HEK293 (cell line): ENCODE measurements around the gene GEMIN7.
A peak's percentile ranks its signal among the peaks of the same experiment; 100 is the strongest.

Experiments
- BCL11B ChIP-seq: fragments of 450-650 bp; formaldehyde crosslinking; IDR thresholded peaks from 2 replicates; pipeline ENCODE4 v1.5.1; 2016; ENCODE audit warnings: low read depth, missing biosample characterization, missing genetic modification characterization
- HOXD13 ChIP-seq: sonication (generic); formaldehyde crosslinking; IDR thresholded peaks from 2 replicates; pipeline ENCODE4 v1.8.0; 2022; ENCODE audit warnings: missing genetic modification reagents, borderline replicate concordance
- KLF8 ChIP-seq: fragments of 450-650 bp; formaldehyde crosslinking; IDR thresholded peaks from 2 replicates; pipeline ENCODE4 v1.5.1; 2016; ENCODE audit warnings: missing biosample characterization, missing genetic modification characterization
- PRDM1 ChIP-seq: fragments of 450-650 bp; formaldehyde crosslinking; IDR thresholded peaks from 2 replicates; pipeline ENCODE4; 2016; ENCODE audit warnings: missing biosample characterization, missing genetic modification characterization
- SCRT2 ChIP-seq: fragments of 450-650 bp; formaldehyde crosslinking; IDR thresholded peaks from 2 replicates; pipeline ENCODE4 v1.5.1; 2016; ENCODE audit warnings: missing biosample characterization, missing genetic modification characterization
- TCF7L2 ChIP-seq: IDR thresholded peaks from 2 replicates; pipeline ENCODE4 v1.6.1; 2011; ENCODE audit warnings: low read depth, mild to moderate bottlenecking, inconsistent platforms, low read length, moderate library complexity, borderline replicate concordance
- YY1 ChIP-seq: fragments of 450-650 bp; formaldehyde crosslinking; IDR thresholded peaks from 2 replicates; pipeline ENCODE4 v1.5.1; 2018; ENCODE audit warnings: missing biosample characterization, missing genetic modification characterization
- YY2 ChIP-seq: fragments of 450-650 bp; formaldehyde crosslinking; IDR thresholded peaks from 2 replicates; pipeline ENCODE4 v1.5.1; 2016; ENCODE audit warnings: missing biosample characterization, missing genetic modification characterization
- ZBTB48 ChIP-seq: fragments of 450-650 bp; formaldehyde crosslinking; IDR thresholded peaks from 2 replicates; pipeline ENCODE4 v1.5.1; 2016; ENCODE audit warnings: missing biosample characterization, missing genetic modification characterization
- ZBTB7A ChIP-seq: fragments of 450-650 bp; formaldehyde crosslinking; IDR thresholded peaks from 2 replicates; pipeline ENCODE4 v1.5.1; 2016; ENCODE audit warnings: low read depth, missing biosample characterization, missing genetic modification characterization
- ZFP3 ChIP-seq: fragments of 450-650 bp; formaldehyde crosslinking; IDR thresholded peaks from 2 replicates; pipeline ENCODE4 v1.5.1; 2016; ENCODE audit warnings: low read depth, missing biosample characterization, missing genetic modification characterization
- ZNF223 ChIP-seq: fragments of 450-650 bp; formaldehyde crosslinking; IDR thresholded peaks from 2 replicates; pipeline ENCODE4 v1.5.1; 2016; ENCODE audit warnings: missing biosample characterization, missing genetic modification characterization
- ZNF302 ChIP-seq: fragments of 450-650 bp; formaldehyde crosslinking; IDR thresholded peaks from 2 replicates; pipeline ENCODE4 v1.5.1; 2016; ENCODE audit warnings: missing biosample characterization, missing genetic modification characterization, low read depth
- ZNF366 ChIP-seq: fragments of 450-650 bp; formaldehyde crosslinking; conservative IDR thresholded peaks from 2 replicates; pipeline ENCODE4 v1.5.1; 2016; ENCODE audit warnings: missing biosample characterization, missing genetic modification characterization
- ZNF391 ChIP-seq: fragments of 450-650 bp; formaldehyde crosslinking; IDR thresholded peaks from 2 replicates; pipeline ENCODE4 v1.5.1; 2016; ENCODE audit warnings: low read depth, missing biosample characterization, missing genetic modification characterization, borderline replicate concordance
- ZNF473 ChIP-seq: fragments of 450-650 bp; formaldehyde crosslinking; IDR thresholded peaks from 2 replicates; pipeline ENCODE4 v1.5.1; 2017; ENCODE audit warnings: missing biosample characterization, missing genetic modification characterization
- ZNF610 ChIP-seq: fragments of 450-650 bp; formaldehyde crosslinking; IDR thresholded peaks from 2 replicates; pipeline ENCODE4 v1.5.1; 2016; ENCODE audit warnings: missing biosample characterization, missing genetic modification characterization, borderline replicate concordance
- ZNF621 ChIP-seq: fragments of 450-650 bp; formaldehyde crosslinking; IDR thresholded peaks from 2 replicates; pipeline ENCODE4 v1.5.1; 2017; ENCODE audit warnings: missing biosample characterization, missing genetic modification characterization
- ZNF791 ChIP-seq: fragments of 450-650 bp; formaldehyde crosslinking; IDR thresholded peaks from 2 replicates; pipeline ENCODE4 v1.5.1; 2016; ENCODE audit warnings: missing biosample characterization, missing genetic modification characterization
- ZSCAN16 ChIP-seq: fragments of 450-650 bp; formaldehyde crosslinking; IDR thresholded peaks from 2 replicates; pipeline ENCODE4 v1.5.1; 2016; ENCODE audit warnings: missing biosample characterization, missing genetic modification characterization
- TF ChIP-seq, protein P1 (sequence below): fragments of 450-650 bp; IDR thresholded peaks from 2 replicates; pipeline ENCODE4 v1.5.1; 2018; ENCODE audit warnings: missing biosample characterization, mild to moderate bottlenecking, missing genetic modification characterization
- TF ChIP-seq, protein P2 (sequence below): fragments of 450-650 bp; formaldehyde crosslinking; optimal IDR thresholded peaks from 2 replicates; pipeline ENCODE3; 2016; ENCODE audit warnings: missing biosample characterization, mild to moderate bottlenecking, missing genetic modification characterization
- TF ChIP-seq, protein P3 (sequence below): fragments of 450-650 bp; formaldehyde crosslinking; IDR thresholded peaks from 2 replicates; pipeline ENCODE4 v1.5.1; 2017; ENCODE audit warnings: missing biosample characterization, missing genetic modification characterization
- TF ChIP-seq, protein P4 (sequence below): fragments of 450-650 bp; formaldehyde crosslinking; IDR thresholded peaks from 2 replicates; pipeline ENCODE4 v1.5.1; 2016; ENCODE audit warnings: missing biosample characterization, missing genetic modification characterization
- TF ChIP-seq, protein P5 (sequence below): fragments of 450-650 bp; formaldehyde crosslinking; IDR thresholded peaks from 2 replicates; pipeline ENCODE4 v1.5.1; 2017; ENCODE audit warnings: missing biosample characterization, mild to moderate bottlenecking, missing genetic modification characterization, moderate library complexity
- TF ChIP-seq, protein P6 (sequence below): fragments of 450-650 bp; formaldehyde crosslinking; IDR thresholded peaks from 2 replicates; pipeline ENCODE4 v1.5.1; 2016; ENCODE audit warnings: missing biosample characterization, missing genetic modification characterization, borderline replicate concordance
- TF ChIP-seq, protein P7 (sequence below): fragments of 450-650 bp; formaldehyde crosslinking; IDR thresholded peaks from 2 replicates; pipeline ENCODE4 v1.5.1; 2016; ENCODE audit warnings: missing biosample characterization, missing genetic modification characterization

The GEMIN7 gene

DNA sequence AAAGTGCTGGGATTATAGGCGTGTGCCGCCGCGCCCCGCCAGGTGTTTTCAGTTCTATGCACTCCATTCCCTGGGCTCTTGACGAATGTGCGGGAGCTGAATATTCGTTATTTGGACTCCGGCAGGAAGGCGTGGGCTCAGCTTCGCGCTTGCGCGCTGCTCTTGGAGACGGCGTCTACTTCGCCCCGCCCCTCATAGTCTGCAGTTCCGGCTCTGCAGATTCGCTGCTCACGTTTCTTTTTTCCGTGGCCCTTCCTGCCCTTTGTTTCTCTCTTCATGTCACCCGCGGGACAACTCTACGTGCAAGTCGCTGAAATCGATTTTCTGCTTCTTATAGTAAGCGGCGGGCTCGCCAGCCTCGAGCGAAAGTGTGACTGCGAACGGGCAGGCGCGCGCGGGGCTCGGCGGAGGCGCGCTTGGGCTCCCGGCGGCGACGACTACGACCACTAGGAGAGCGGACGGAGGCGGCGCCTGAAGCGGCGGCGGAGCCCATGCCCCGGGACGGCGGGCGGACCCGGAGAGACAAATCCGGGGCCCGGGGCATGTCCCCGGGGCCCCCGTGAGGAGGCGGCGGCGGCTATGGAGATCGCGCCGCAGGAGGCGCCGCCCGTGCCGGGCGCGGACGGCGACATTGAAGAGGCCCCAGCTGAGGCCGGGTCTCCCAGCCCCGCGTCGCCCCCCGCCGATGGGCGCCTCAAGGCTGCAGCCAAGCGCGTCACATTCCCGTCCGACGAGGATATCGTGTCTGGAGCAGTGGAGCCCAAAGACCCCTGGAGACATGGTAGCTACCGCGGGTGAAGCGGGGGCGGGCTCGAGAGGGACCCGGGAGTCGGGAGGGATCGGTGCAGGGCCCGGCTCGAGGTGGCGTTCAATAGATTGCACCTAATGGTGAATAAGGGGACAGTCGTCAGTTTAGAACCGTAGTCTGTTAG lies 14.0 kb downstream of the GEMIN7 start, which contains the start of gene PPP1R37 (continued):
- TF ChIP-seq ZNF391 (peak; percentile 70; the same call in 1 of the 2 replicates), HOXD13 (CRISPR knock-in tag) (no peak; the same call in 1 of the 2 replicates), ZNF791 (no peak), ZNF366 (tag by site-specific recombination) (peak; percentile 75), ZFP3 (tag by site-specific recombination) (no peak), ZNF302 (tag by site-specific recombination) (no peak), YY1 (tag by site-specific recombination) (peak; percentile 75; the same call in 1 of the 2 replicates), BCL11B (tag by site-specific recombination) (no peak), PRDM1 (tag by site-specific recombination) (peak; percentile 40; the same call in 1 of the 2 replicates), ZNF610 (tag by site-specific recombination) (peak; percentile 55), ZNF223 (no peak), KLF8 (tag by site-specific recombination) (peak; percentile 99), YY2 (tag by site-specific recombination) (peak; percentile 83), TCF7L2 (no peak), ZBTB7A (tag by site-specific recombination) (peak; percentile 90), ZNF473 (tag by site-specific recombination) (no peak), ZSCAN16 (tag by site-specific recombination) (no peak), ZNF621 (no peak), SCRT2 (tag by site-specific recombination) (peak; percentile 37; the same call in 1 of the 2 replicates), ZBTB48 (tag by site-specific recombination) (no peak; the same call in 1 of the 2 replicates)
- TF ChIP-seq, protein P1, sequence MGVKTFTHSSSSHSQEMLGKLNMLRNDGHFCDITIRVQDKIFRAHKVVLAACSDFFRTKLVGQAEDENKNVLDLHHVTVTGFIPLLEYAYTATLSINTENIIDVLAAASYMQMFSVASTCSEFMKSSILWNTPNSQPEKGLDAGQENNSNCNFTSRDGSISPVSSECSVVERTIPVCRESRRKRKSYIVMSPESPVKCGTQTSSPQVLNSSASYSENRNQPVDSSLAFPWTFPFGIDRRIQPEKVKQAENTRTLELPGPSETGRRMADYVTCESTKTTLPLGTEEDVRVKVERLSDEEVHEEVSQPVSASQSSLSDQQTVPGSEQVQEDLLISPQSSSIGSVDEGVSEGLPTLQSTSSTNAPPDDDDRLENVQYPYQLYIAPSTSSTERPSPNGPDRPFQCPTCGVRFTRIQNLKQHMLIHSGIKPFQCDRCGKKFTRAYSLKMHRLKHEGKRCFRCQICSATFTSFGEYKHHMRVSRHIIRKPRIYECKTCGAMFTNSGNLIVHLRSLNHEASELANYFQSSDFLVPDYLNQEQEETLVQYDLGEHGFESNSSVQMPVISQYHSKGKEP (tag by site-specific recombination) = no peak
- TF ChIP-seq, protein P2, sequence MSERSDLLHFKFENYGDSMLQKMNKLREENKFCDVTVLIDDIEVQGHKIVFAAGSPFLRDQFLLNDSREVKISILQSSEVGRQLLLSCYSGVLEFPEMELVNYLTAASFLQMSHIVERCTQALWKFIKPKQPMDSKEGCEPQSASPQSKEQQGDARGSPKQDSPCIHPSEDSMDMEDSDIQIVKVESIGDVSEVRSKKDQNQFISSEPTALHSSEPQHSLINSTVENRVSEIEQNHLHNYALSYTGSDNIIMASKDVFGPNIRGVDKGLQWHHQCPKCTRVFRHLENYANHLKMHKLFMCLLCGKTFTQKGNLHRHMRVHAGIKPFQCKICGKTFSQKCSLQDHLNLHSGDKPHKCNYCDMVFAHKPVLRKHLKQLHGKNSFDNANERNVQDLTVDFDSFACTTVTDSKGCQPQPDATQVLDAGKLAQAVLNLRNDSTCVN (tag by site-specific recombination) = peak; percentile 99
- TF ChIP-seq, protein P3, sequence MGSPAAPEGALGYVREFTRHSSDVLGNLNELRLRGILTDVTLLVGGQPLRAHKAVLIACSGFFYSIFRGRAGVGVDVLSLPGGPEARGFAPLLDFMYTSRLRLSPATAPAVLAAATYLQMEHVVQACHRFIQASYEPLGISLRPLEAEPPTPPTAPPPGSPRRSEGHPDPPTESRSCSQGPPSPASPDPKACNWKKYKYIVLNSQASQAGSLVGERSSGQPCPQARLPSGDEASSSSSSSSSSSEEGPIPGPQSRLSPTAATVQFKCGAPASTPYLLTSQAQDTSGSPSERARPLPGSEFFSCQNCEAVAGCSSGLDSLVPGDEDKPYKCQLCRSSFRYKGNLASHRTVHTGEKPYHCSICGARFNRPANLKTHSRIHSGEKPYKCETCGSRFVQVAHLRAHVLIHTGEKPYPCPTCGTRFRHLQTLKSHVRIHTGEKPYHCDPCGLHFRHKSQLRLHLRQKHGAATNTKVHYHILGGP = no peak
- TF ChIP-seq, protein P4, sequence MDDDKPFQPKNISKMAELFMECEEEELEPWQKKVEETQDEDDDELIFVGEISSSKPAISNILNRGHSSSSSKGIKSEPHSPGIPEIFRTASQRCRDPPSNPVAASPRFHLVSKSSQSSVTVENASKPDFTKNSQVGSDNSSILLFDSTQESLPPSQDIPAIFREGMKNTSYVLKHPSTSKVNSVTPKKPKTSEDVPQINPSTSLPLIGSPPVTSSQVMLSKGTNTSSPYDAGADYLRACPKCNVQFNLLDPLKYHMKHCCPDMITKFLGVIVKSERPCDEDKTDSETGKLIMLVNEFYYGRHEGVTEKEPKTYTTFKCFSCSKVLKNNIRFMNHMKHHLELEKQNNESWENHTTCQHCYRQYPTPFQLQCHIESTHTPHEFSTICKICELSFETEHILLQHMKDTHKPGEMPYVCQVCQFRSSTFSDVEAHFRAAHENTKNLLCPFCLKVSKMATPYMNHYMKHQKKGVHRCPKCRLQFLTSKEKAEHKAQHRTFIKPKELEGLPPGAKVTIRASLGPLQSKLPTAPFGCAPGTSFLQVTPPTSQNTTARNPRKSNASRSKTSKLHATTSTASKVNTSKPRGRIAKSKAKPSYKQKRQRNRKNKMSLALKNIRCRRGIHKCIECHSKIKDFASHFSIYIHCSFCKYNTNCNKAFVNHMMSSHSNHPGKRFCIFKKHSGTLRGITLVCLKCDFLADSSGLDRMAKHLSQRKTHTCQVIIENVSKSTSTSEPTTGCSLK (tag by site-specific recombination) = no peak
- TF ChIP-seq, protein P5, sequence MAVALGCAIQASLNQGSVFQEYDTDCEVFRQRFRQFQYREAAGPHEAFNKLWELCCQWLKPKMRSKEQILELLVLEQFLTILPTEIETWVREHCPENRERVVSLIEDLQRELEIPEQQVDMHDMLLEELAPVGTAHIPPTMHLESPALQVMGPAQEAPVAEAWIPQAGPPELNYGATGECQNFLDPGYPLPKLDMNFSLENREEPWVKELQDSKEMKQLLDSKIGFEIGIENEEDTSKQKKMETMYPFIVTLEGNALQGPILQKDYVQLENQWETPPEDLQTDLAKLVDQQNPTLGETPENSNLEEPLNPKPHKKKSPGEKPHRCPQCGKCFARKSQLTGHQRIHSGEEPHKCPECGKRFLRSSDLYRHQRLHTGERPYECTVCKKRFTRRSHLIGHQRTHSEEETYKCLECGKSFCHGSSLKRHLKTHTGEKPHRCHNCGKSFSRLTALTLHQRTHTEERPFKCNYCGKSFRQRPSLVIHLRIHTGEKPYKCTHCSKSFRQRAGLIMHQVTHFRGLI (tag by site-specific recombination) = peak; percentile 88
- TF ChIP-seq, protein P6, sequence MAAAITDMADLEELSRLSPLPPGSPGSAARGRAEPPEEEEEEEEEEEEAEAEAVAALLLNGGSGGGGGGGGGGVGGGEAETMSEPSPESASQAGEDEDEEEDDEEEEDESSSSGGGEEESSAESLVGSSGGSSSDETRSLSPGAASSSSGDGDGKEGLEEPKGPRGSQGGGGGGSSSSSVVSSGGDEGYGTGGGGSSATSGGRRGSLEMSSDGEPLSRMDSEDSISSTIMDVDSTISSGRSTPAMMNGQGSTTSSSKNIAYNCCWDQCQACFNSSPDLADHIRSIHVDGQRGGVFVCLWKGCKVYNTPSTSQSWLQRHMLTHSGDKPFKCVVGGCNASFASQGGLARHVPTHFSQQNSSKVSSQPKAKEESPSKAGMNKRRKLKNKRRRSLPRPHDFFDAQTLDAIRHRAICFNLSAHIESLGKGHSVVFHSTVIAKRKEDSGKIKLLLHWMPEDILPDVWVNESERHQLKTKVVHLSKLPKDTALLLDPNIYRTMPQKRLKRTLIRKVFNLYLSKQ = no peak
- TF ChIP-seq, protein P7, sequence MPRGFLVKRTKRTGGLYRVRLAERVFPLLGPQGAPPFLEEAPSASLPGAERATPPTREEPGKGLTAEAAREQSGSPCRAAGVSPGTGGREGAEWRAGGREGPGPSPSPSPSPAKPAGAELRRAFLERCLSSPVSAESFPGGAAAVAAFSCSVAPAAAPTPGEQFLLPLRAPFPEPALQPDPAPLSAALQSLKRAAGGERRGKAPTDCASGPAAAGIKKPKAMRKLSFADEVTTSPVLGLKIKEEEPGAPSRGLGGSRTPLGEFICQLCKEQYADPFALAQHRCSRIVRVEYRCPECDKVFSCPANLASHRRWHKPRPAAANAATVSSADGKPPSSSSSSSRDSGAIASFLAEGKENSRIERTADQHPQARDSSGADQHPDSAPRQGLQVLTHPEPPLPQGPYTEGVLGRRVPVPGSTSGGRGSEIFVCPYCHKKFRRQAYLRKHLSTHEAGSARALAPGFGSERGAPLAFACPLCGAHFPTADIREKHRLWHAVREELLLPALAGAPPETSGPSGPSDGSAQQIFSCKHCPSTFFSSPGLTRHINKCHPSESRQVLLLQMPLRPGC (tag by site-specific recombination) = peak; percentile 82; the same call in 1 of the 2 replicates
